ENCODE results near the gene E2F2.

The E2F2 gene

DNA sequence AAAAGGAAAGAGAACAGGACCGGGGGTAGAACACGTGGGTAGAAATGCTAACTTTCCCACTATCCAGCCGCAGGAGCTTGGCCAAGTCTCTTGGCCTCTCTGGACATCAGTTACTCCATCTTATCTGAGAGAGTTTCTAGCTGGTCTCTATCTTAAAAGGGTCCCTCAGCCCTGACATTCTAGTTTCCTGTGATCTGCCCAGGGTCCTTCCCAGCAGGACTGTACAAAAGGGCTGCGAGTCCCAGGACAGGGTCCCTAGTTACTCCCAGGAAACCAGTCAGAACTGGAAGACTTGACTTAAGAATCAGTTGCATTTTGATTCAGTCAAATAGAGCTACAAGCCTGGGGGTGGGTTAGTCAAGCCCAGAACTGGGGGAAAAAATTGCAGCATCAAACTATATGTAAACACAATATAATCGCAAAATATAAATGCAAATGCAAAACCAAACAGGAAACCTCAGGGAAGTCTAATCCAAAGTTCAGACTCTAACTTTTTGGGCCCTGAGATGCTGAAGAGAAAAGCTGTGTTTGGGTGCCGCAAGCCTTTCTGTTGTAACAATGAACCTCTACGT lies 49.9 kb downstream of the E2F2 start:
- no peak for DNase-seq

DNA sequence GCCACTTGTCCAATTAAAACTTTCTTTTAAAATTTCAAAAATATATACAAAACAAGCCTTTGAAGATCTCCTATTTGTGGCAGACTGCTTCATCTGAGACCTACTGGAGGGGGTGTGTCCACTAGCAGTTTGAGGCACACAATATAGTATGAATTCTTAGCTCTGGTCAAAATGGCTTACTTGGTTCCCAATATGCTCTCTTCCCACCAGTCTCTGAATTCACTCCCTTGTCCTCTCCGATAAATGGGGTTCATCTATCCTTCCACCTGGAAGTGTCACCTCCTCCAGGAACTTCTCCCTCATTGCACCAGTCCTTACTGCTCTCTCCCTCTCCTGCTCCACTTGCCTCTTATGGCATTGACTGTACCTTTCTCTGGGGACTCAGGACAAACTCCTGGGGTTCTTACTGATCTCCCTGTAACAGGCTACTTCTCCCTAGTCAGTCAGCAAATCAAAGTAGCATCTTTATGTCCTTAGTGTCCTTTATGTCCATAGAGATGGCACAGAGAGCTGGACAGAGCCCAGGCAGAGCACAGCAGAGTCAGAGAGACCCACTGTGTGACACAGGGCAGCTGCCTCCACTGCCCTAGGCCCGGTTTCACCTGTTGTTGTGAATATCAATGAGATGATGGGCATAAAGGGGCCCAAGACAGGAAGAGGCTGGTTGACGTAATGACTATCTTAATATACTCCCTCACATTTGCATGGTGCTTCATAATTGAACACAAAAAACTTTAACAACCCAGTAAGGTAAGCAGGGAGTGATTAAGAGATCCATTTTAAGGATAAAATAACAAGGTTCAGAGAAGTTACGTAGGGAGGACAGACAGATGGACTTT lies 50.6 kb downstream of the E2F2 start:
- no peak for DNase-seq

DNA sequence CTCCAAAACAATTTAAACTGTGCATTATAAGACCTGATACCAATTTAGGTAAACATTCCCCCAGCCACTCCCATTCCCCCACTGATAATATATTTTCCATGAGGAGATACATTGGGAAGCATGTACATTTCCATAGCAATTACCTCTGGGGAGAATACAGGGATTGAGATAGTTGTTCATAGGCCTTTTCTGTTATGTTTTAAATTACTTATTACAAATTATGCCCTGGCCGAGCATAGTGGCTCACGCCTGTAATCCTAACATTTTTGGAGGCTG lies 51.4 kb downstream of the E2F2 start:
- DNase-seq = no peak

DNA sequence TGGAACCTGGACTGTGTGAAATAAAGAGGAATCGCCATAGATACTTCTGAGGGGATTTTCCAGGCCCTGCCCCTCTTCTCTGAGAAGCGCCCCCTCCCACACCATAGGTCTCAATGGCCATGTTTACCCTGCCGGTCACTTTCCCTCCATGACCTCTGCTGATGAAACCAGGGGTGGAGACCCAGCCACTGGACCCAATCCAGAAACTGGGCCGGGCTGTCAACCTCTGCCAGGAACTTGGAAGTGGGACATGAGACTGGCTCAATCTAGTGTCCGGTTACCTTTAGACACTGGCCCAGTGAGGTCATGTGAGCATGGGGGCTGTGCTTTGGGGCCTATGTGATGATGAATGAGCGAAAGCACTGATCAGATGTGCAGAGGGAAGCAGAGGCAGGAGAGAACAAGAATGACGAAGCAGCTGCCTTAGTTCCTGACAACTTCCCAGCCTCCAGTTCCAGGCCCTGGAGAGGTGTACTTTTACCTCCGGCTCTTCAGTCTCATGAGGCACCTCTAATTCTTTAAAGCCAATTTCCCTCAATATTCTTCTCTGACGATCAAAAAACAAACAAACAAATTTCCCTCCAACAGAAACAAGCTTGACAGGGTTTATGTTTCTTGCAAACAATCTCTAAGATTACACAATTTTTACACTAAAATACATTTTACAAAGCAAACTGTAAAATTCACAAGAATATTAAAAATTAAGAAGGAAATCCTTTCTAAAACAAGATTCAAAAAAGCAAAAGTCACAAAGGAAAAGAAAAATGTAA lies 52.0 kb downstream of the E2F2 start:
- no peak for DNase-seq

DNA sequence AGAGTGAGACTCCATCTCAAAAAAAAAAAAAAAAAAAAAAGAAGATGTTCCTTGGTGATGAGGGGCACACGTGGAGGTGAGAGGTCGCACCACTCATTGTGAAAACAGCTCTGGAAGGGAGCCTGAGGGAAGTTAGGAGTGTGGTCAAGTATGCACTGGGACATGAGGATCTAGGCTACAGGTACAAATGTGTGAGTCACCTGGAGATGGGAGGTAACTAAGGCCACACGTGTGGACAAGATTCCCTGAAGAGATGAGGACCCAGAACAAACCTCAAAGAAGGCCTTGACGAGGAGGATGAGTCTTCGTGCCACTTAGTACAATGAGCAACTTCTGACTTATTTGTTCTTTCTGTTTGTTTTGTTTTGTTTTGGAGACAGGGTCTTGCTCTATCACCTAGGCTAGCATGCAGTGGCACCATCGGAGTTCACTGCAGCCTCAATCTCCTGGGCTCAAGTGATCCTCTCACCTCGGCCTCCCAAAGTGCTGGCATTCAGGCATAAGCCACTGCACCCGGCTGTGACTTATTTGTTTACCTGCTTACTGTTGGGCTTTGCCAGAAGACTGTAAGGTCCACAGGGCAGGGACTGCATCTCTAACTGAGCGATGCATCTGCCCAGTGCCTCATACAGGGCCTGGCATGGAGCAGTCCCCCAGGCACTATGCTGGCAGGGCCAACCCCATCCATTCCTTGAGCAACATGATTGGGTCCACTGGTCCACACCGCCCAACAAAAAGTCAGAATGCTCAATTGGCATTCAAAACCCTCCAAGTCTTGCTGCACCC lies 53.5 kb downstream of the E2F2 start:
- DNase-seq = no peak

DNA sequence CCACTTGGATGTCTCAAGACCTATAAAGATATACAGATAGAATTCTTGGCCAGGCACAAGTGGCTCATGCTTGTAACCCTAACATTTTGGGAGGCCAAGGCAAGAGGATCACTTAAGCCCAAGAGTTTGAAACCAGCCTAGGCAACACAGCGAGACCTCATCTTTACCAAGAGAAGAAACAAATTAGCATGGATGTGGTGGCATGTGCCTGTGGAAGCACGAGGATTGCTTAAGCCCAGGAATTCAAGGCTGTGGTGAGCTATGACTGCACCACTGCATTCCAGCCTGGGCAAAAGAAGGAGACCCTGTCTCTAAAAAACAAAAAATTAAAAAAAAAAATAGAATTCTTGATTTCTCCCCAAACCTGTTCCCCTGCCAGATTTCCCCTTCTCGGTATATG lies 55.4 kb downstream of the E2F2 start:
- no peak for DNase-seq

DNA sequence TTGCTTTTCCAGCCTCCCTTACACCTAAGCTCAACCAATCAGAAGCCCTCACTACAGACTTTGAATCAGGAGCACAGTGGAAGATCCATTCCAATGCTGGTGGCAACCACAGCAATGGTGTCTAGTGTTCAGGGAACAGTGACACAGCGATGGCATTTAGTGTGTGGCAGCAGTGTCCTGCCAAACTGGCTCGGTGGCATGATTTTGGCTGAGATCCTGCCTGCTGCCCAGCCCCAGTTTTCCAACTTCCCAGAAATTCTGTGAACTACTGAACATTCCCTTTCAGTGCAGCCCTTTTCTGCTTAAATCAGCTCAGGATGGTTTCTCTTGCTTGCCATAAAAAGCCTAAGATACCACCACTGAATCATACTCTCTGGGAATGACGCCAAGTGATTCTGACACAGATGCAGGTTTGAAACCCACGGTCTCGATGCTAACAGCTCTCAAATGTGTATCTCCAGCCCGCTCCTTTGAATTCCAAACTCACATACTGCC lies 55.9 kb downstream of the E2F2 start:
- no peak for DNase-seq

DNA sequence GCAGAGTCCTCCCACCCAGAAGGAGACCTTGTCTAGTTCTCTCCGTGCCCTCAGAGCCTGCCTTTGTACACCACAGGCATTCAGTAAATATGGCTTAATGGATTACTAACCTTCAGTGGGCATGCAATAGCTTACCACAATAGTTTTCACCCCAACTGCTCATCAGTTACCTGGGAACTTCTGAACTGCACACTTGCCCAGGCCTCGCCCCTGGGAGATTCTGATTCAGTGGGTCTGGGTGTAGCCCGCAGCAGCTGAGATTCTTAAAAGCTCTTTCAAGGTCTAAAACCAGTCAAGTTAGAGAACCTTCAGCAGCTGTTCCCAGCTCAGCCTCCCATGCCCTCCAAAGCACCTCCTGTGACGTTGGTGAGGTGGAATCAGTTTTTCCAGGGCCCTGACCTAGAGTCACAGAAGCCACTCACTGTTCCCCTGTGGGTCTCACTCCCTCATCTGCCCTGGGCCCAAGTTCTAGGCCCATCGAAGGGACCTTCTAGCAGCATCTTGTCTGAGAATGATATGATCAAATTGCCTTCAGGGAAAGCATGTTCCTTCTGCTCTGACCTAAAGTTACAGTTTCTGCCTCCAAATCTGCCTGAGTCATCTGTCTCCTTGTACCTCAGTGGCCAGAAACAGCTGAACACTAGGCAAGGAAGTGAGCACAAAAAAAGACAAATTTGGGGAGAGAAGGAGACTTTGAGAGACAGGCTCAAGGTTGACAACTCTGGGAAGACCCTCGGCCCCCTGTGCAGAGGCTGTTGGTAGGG lies 57.8 kb downstream of the E2F2 start:
- no peak for DNase-seq

DNA sequence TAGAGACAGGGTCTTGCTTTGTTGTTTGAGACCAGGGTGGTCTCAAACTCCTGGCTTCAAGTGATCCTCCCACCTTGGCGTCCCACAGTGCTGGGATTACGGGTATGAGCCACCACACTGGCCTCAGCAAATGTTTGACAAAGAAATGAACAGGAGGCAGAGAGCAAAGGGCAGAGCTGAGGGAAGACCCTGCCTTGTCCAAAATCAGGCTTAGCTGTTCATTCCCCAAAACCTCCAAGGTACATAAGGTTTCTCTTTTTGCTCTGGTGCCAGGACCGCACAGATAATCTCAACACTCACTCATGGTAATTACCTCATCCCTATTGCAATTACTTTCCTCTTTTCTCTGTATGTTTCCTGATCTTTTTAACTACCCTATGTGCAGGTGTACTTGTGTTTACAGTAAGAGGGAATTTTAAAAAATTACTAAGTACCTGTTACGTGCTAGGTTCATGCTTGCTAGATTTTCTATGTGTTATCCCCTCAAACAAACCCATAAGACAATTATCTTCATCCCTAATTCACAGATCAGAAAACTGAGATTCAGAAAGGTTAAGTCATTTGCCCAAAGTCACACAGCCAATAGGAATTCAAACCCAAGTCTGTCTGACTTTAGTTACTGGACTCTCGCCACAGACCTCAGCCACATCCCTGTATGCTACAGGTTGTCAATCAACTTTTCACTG lies 58.5 kb downstream of the E2F2 start:
- no peak for DNase-seq

DNA sequence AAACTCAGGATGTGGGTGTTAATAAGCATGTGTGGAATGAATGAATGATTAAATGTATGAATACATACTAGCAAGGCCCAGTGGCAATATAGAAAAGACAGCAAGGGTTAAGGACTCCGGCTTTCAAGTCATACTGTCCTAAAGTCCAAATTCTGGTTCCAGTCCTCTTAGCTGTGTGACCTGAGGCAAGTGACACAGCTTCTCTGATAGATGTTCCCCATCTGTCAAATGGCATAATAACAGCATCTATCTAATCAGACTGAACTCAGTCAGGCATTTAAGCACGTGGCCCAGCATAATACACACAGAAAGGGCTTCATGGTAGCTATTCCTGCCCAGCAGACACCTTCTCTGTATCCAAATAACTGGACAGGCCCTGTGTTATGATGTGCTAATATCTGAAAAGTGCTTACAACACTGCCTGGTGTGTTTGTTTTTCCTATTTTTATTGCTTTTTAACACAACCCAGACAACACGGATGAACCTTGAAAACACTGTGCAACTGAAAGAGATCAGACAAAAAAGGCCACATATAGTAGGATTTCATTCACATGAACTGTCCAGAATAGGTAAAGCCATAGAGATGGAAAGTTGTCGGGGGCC lies 59.5 kb downstream of the E2F2 start:
- no peak for DNase-seq

DNA sequence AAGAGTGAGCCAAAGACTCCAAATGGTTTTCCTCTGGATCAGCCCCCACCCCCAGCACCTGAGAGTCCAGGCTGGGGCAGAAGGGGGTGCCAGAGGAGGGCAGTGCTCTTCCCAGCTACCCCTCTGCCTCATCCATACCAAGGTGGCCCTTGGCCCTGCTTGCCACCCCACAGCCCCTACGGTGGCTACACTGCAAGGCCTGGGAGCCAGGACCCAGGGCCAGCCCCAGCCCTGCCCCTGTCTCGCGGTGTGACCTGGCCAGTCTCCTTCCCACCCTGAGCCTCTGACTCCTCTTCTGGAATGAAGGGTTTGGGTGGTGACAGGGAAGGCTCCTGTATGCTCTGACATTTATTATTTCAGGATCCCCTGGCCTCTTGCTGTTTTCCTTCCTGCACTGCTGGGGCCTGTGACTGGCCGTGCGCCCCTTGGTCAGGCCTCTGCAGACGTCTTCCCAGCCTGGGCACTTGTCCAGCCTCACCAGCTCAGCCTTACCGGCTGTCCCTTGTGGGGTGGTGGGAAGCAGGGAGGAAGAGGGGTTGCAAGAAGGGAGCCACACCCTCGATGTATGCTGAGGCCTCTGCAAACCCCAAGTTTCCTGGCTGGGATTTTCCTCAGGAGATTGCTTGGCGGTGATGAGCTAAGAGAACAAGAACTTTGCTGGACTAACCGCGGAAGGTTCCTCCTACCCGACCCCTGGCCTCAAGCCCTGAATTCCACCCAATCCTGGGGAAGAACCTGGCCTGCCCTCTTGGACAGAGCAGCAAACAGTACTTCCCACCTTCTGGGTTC lies 60.6 kb downstream of the E2F2 start:
- no peak for DNase-seq

DNA sequence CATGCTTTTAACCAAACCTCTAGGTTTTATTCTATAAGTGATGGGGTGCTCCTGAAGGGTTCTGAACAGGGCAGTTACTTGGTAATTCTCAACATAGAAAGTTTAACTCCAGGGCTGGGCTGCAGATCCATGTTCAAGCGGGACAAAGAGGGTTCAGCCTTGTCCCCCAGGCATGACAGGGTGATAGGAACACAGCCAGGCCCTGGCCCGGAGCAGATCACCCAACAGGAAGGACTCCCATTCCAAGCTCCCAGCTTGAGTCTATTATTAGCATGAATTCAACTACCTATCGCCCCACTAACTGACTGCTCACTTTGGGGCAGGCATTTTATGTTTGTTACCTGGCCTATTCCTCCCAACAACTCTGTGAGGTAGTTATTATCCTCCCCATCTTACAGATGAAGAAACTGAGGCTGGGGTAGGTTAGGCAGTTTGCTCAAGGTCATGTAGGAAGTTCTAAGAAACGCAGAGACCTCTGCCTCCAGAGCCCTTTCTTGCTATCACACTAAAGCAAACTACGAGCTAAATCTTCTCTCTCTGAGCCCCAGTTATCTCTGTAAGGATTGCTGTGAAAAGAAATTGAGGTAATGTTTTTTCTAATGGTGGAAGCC lies 61.6 kb downstream of the E2F2 start:
- DNase-seq = no peak

DNA sequence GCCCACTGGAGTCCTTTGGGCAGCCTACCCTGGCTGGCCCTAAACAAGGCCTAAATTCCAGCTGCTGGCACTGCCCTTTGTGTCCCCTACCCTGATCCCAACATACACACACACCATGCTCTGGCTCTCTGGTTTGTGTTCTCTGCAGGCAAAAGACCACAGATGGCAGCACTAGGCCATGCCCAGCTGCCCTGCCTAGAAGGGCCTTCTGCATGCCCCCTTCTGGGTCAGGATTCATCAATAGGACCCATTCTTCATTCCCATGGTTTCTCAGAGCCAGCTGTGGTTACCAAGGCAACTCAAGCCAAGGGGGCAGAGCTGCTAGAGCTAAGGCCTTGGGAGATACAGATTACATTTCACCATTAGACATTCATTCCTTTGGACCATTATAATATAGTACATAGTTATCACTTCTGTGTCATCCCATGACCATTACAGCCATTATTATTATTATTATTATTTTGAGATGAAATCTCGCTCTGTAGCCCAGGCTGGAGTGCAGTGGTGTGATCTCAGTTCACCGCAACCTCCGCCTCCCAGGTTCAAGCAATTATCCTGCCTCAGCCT lies 64.5 kb downstream of the E2F2 start:
- no peak for DNase-seq

DNA sequence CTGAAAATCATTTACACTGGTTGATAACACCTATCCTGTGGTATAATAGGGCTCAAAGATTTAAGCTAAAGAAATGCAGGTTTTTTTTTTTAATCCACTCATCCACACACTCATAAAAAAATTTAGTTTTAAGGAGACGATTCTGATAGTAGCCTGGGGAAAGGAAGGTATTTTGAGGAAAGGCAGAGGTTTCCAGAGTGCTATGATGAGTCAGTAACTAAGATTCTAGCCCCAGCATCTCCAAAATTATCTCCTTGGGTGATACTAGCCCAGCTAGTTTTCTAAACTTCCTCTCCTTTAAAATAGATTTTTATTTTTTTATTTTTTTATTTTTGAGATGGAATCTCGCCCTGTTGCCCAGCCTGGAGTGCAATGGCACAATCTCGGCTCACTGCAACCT lies 67.7 kb downstream of the E2F2 start:
- no peak for DNase-seq

DNA sequence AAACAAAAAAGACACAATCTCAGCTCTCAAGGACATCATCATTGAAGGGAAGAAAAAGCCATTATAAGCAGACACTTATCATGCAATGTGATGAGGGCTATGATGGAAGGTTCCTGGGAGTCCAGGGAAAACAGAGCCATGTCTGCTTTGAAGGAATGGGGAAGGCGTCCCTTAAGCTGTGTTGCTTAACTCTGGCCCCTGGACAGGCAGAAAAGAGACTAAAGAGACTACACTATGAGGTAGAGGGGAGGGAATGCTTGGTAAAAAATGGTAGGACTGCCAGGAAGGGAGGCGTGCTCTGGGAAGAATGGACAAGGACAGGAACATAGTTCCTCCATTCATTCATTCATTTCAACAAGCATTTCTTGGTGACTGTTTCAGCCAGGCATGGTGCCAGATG lies 68.3 kb downstream of the E2F2 start:
- DNase-seq = no peak

DNA sequence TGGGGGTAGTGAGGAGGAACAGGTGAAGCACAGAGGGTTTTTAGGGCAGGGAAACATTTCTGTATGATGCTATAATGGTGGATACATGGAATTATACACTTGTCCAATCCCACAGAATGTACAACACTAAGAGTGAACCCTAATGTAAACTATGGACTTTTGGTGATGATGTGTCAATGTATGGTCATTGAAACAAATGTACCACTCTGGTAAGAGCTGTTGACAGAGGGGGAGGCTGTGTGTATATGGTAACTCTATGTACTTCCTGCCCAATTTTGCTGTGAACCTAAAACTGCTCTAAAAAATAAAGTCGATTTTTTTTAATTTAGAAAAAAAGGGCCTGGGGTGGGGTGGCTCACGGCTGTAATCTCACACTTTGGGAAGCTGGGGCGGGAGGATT lies 70.0 kb downstream of the E2F2 start:
- DNase-seq = no peak

DNA sequence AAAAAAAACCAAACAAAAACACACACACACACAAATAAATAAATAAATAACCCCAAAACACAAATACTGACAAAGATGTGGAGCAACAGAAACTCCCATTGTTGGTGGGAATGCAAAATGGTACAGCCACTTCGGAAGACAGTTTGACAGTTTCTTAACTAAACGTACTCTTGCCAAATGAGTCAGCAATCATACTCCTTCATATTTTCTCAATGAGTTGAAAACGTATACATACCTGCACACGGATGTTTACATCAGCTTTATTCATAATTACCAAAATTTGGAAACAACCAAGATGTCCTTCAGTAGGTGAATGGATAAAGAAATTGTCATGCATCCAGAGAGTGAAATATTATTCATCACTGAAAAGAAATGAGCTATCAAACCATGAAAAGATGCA lies 70.5 kb downstream of the E2F2 start:
- DNase-seq = no peak

DNA sequence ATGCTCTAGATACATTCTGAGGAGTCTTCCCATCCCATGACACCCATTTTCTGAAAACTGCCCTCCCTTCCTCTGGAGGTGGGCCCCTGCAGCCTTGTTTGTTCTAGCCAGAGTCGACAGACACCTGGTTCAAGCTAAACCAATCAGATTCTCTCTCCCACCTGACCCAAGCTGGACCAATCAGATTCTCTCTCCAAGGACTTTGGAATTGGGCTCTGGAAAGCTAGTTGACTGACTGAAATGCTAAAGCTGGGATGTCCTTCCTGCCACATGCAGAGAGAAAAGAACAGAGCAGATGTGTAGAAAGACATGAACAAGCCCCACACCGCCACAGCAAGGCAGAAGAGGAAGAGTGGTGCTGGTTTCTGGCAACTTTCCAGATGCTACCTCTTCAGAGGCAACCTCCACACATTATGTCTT lies 71.7 kb downstream of the E2F2 start:
- DNase-seq = no peak
